DOHH2 (cell line): Measurements from ENCODE around the gene SERP1.

Experiments used
- H3F3A ChIP-seq: fragments of 200-600 bp; sonication (generic), shearing (Covaris generic); 2 replicates; pipeline ENCODE4 v1.6.0; 2016; ENCODE audit warnings: antibody characterized with exemption, mild to moderate bottlenecking; ENCODE audit not compliant: control insufficient read depth, insufficient read depth
- H3K27ac ChIP-seq: fragments of 200-600 bp; sonication (generic); 2 replicates; pipeline ENCODE4 v1.5.1; 2014; ENCODE audit warnings: low read depth, mild to moderate bottlenecking, low read length, moderate library complexity
- H3K27me3 ChIP-seq: fragments of 200-600 bp; sonication (generic); 2 replicates; pipeline ENCODE4 v1.6.1; 2014; ENCODE audit warnings: mild to moderate bottlenecking, low read length, mixed read lengths; ENCODE audit not compliant: control insufficient read depth
- H3K36me3 ChIP-seq: fragments of 200-600 bp; sonication (generic); 2 replicates; pipeline ENCODE4 v1.6.1; 2014; ENCODE audit warnings: mild to moderate bottlenecking, low read length, moderate library complexity, mixed read lengths; ENCODE audit not compliant: control insufficient read depth
- H3K4me1 ChIP-seq: fragments of 200-600 bp; sonication (generic); 2 replicates; pipeline ENCODE4 v1.6.1; 2014; ENCODE audit warnings: mild to moderate bottlenecking, low read length, mixed read lengths; ENCODE audit not compliant: control insufficient read depth
- H3K4me2 ChIP-seq: fragments of 200-600 bp; sonication (generic); 2 replicates; pipeline ENCODE4 v1.6.0; 2014; ENCODE audit warnings: mild to moderate bottlenecking, low read length, moderate library complexity
- H3K4me3 ChIP-seq: fragments of 200-600 bp; sonication (generic); 2 replicates; pipeline ENCODE4 v1.5.1; 2014; ENCODE audit warnings: mild to moderate bottlenecking, low read length, mixed read lengths
- H3K79me2 ChIP-seq: fragments of 200-600 bp; sonication (generic); 2 replicates; pipeline ENCODE4 v1.6.1; 2014; ENCODE audit warnings: mild to moderate bottlenecking, low read length, mixed read lengths; ENCODE audit not compliant: control insufficient read depth
- H3K9me2 ChIP-seq: fragments of 200-600 bp; sonication (generic); replicated peaks from 2 replicates; pipeline ENCODE4 v1.6.1; 2014; ENCODE audit warnings: mild to moderate bottlenecking, low read length, mixed read lengths; ENCODE audit not compliant: control insufficient read depth
- H3K9me3 ChIP-seq: fragments of 200-600 bp; sonication (generic); 2 replicates; pipeline ENCODE4 v1.6.1; 2014; ENCODE audit warnings: antibody characterized with exemption, low read length, mixed read lengths; ENCODE audit not compliant: control insufficient read depth, insufficient read depth
- H4K20me1 ChIP-seq: fragments of 200-600 bp; sonication (generic); 2 replicates; pipeline ENCODE4 v1.6.0; 2014; ENCODE audit warnings: low read depth, mild to moderate bottlenecking, antibody characterized with exemption, low read length, moderate library complexity; ENCODE audit not compliant: control insufficient read depth, insufficient read depth
- CTCF ChIP-seq: fragments of 200-600 bp; sonication (generic); IDR thresholded peaks from one replicate; pipeline ENCODE4 v1.5.1; 2014; ENCODE audit warnings: antibody characterized with exemption, mild to moderate bottlenecking, low read depth, low read length; ENCODE audit not compliant: poor library complexity, severe bottlenecking
- EZH2phosphoT487 ChIP-seq: fragments of 200-600 bp; sonication (generic); IDR thresholded peaks from 2 replicates; pipeline ENCODE4 v1.6.1; 2017; ENCODE audit warnings: borderline replicate concordance, mild to moderate bottlenecking, antibody characterized with exemption, low read length, moderate library complexity, mixed read lengths

Gene SERP1

GRCh38 chr3:150543128-150543527 lies 3.2 kb downstream of the SERP1 start:
- H3K79me2 ChIP-seq = peaks cover 54% of the 10 kb centered on the region
- H3K4me1 ChIP-seq = peaks cover 17% of the 10 kb centered on the region
- H3F3A ChIP-seq = no peaks in the 10 kb centered on the region; the same call in 1 of the 2 replicates
- no peak overlapping the region for H3K27ac ChIP-seq
- H3K36me3 ChIP-seq = peaks cover 53% of the 10 kb centered on the region
- no peaks in the 10 kb centered on the region for H3K9me2 ChIP-seq
- no peak overlapping the region for H3K4me3 ChIP-seq
- no peak for TF ChIP-seq CTCF
- no peak for TF ChIP-seq EZH2phosphoT487
- H3K27me3 ChIP-seq = no peaks in the 10 kb centered on the region
- H3K9me3 ChIP-seq = no peaks in the 10 kb centered on the region
- no peak overlapping the region for H3K4me2 ChIP-seq
- H4K20me1 ChIP-seq = peaks cover 11% of the 10 kb centered on the region; the same call in 1 of the 2 replicates

- H3K9me2 ChIP-seq = no peaks in the 10 kb centered on the region
- no peak overlapping the region for H3K4me2 ChIP-seq
- H3K79me2 ChIP-seq = peaks cover 36% of the 10 kb centered on the region
- no peaks in the 10 kb centered on the region; the same call in 1 of the 2 replicates for H3F3A ChIP-seq
- H3K4me1 ChIP-seq = peaks cover 11% of the 10 kb centered on the region
- no peak overlapping the region for H3K27ac ChIP-seq
- H3K27me3 ChIP-seq = no peaks in the 10 kb centered on the region
- H3K4me3 ChIP-seq = no peak overlapping the region
- H4K20me1 ChIP-seq = peaks cover 11% of the 10 kb centered on the region; the same call in 1 of the 2 replicates
- H3K9me3 ChIP-seq = no peaks in the 10 kb centered on the region
- H3K36me3 ChIP-seq = peaks cover 44% of the 10 kb centered on the region
- TF ChIP-seq EZH2phosphoT487 (no peak), CTCF (no peak)
Observed at GRCh38 chr3:150540991-150541390, 5.3 kb downstream of the SERP1 start.

- H3K4me1 ChIP-seq = peaks cover 11% of the 10 kb centered on the region
- H3K36me3 ChIP-seq = peaks cover 37% of the 10 kb centered on the region
- no peak overlapping the region for H3K4me3 ChIP-seq
- no peaks in the 10 kb centered on the region for H3K27me3 ChIP-seq
- H3K79me2 ChIP-seq = peaks cover 29% of the 10 kb centered on the region
- H3K27ac ChIP-seq = no peak overlapping the region
- H3K9me2 ChIP-seq = no peaks in the 10 kb centered on the region
- peaks cover 9% of the 10 kb centered on the region; the same call in 1 of the 2 replicates for H4K20me1 ChIP-seq
- TF ChIP-seq CTCF (no peak), EZH2phosphoT487 (no peak)
- H3K4me2 ChIP-seq = no peak overlapping the region
- H3F3A ChIP-seq = no peaks in the 10 kb centered on the region; the same call in 1 of the 2 replicates
- no peaks in the 10 kb centered on the region for H3K9me3 ChIP-seq
Observed at GRCh38 chr3:150540297-150540696, 6.0 kb downstream of the SERP1 start.
